Uterus (tissue), 2 donors: ENCODE results near the gene LRRC28.

Source experiments
- CTCF ChIP-seq, 4 experiments: fragments of 200-600 bp in 2 of 4; fragments of 450-650 bp in 2 of 4; sonication (generic) in 2 of 4; IDR thresholded peaks; one replicate each; pipeline ENCODE4 v1.5.1; 2016 to 2019; ENCODE audit warnings: antibody characterized with exemption in 4 of 4, mild to moderate bottlenecking in 2 of 4, moderate library complexity in 1 of 4
- POLR2A ChIP-seq, 2 donors: fragments of 450-650 bp; IDR thresholded peaks; one replicate each; pipeline ENCODE4 v1.6.1; 2016; ENCODE audit warnings: antibody characterized with exemption in 2 of 2, mild to moderate bottlenecking in 1 of 2, moderate library complexity in 1 of 2

DNA sequence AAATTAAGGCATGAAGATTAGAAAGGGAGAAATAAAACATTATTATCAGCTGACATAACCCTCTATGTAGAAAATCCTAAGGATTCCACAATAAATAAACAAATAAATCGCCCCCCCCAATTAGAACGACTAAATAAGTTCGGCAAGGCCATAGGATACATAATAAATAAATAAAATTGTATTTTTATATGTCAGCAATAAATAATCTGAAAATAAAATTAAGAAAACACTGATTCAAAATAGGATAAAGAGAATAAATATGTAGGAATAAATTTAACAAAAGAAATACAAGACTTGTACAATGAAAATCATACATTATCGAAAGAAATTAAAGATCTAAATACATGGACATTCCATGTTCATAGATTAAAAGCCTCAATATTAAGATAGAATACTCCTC lies 7.0 kb upstream of the LRRC28 start:
- TF ChIP-seq CTCF (IDR thresholded peaks at IDR 0.05) (no peak), POLR2A (IDR thresholded peaks at IDR 0.05) (no peak)
